Umbilical cord (tissue), 2 donors: ENCODE data around the gene ZNF816. TPM values are rescaled to one million over a fixed set of nuclear protein-coding genes. Genes with fewer than 3 reads are reported as not detected.
"Not testable (repeated sequence)": the region's sequence is repeated elsewhere in the genome, so short reads cannot be mapped to it uniquely, and the experiment has no call there.

Experiments
- DNase-seq: peaks from one replicate; pipeline ENCODE4 v3.0.0-alpha.2; 2015; ENCODE audit warnings: low spot score
- total RNA-seq: library from RNA; depleted of rRNA; stranded (reverse); fragments of >200 nt; gene quantifications from one replicate; pipeline ENCODE4 v1.2.3, GENCODE V29; 2014; ENCODE audit warnings: low replicate concordance; ENCODE audit not compliant: insufficient read depth

ZNF816 gene
- total RNA-seq, result 8.9 TPM

- peak; percentile 98 for DNase-seq
These were observed at the start of gene ZNF816 for GRCh38 chr19:52962394-52963246. ZNF816 (minus strand) TSS chr19:52962881; CDS start chr19:52956089, 6,792 bp downstream.

- no peak for DNase-seq
These were observed 49.3 kb upstream of the ZNF816 start for GRCh38 chr19:53012006-53012405.

- no peak for DNase-seq
These were observed 47.8 kb upstream of the ZNF816 start for GRCh38 chr19:53010494-53010893.

GRCh38 chr19:53008061-53008778, 45.5 kb upstream of the ZNF816 start:
- no peak for DNase-seq

- DNase-seq, result no peak
These were observed 44.9 kb upstream of the ZNF816 start for GRCh38 chr19:53007606-53008005.

- DNase-seq, result no peak
These were observed 44.5 kb upstream of the ZNF816 start for GRCh38 chr19:53007200-53007599.

- DNase-seq, result no peak
These were observed 41.6 kb upstream of the ZNF816 start for GRCh38 chr19:53004242-53004641.

GRCh38 chr19:53002479-53002878, 39.8 kb upstream of the ZNF816 start:
- DNase-seq, result no peak

- no peak for DNase-seq
These were observed 35.3 kb upstream of the ZNF816 start for GRCh38 chr19:52997975-52998374.

GRCh38 chr19:52995711-52996110, 33.0 kb upstream of the ZNF816 start:
- no peak for DNase-seq

- peak; percentile 88 for DNase-seq
These were observed 30.9 kb upstream of the ZNF816 start for GRCh38 chr19:52993342-52994178.

GRCh38 chr19:52992109-52993004, 29.7 kb upstream of the ZNF816 start:
- DNase-seq, result peak; percentile 21

GRCh38 chr19:52991484-52991883, 28.8 kb upstream of the ZNF816 start:
- DNase-seq, result peak; percentile 32

- no peak for DNase-seq
These were observed 28.2 kb upstream of the ZNF816 start for GRCh38 chr19:52990759-52991418.

GRCh38 chr19:52988506-52988905, 25.8 kb upstream of the ZNF816 start:
- DNase-seq, result no peak

- DNase-seq, result no peak
These were observed 24.5 kb upstream of the ZNF816 start for GRCh38 chr19:52987221-52987620.

- not testable (repeated sequence) for DNase-seq
These were observed 20.5 kb upstream of the ZNF816 start for GRCh38 chr19:52983167-52983566.

GRCh38 chr19:52981329-52981728, 18.6 kb upstream of the ZNF816 start:
- DNase-seq, result no peak

GRCh38 chr19:52967772-52968171, 5.1 kb upstream of the ZNF816 start:
- no peak for DNase-seq

- no peak for DNase-seq
These were observed 552 bp upstream of the ZNF816 start for GRCh38 chr19:52963247-52963618.
